Stimulated activated effector memory CD8-positive, alpha-beta T cell treated with anti-CD3 and anti-CD28 coated beads, Interleukin-12 subunit alpha, Interleukin-12 subunit beta, amount 100 ng/mL, for 72 hours (primary cell): Measurements from ENCODE around the gene BRPF1.
"Not testable (repeated sequence)": the region's sequence is repeated elsewhere in the genome, so short reads cannot be mapped to it uniquely, and the experiment has no call there.

ENCODE experiments used
- ATAC-seq: fragments of 150-1000 bp; cut with Tn5 transposase; 2 replicates; pipeline ENCODE4 v1.10.0; 2021
- DNase-seq, 2 donors: peaks; one replicate each; pipeline ENCODE4 v3.0.0; 2021 to 2022; ENCODE audit warnings: low spot score in 2 of 2
- H3K27ac Mint-ChIP-seq: one replicate; pipeline ENCODE4 v1.8.0; 2022; ENCODE audit warnings: mild to moderate bottlenecking, mixed read lengths
- H3K36me3 Mint-ChIP-seq: one replicate; pipeline ENCODE4 v1.8.0; 2022; ENCODE audit warnings: mild to moderate bottlenecking, mixed read lengths
- H3K4me1 Mint-ChIP-seq: one replicate; pipeline ENCODE4 v1.8.0; 2022; ENCODE audit warnings: mixed read lengths
- H3K4me3 Mint-ChIP-seq: one replicate; pipeline ENCODE4 v1.8.0; 2022; ENCODE audit warnings: mild to moderate bottlenecking, mixed read lengths
- H3K9me3 Mint-ChIP-seq: one replicate; pipeline ENCODE4 v1.8.0; 2022; ENCODE audit warnings: mixed read lengths

BRPF1 gene

DNA sequence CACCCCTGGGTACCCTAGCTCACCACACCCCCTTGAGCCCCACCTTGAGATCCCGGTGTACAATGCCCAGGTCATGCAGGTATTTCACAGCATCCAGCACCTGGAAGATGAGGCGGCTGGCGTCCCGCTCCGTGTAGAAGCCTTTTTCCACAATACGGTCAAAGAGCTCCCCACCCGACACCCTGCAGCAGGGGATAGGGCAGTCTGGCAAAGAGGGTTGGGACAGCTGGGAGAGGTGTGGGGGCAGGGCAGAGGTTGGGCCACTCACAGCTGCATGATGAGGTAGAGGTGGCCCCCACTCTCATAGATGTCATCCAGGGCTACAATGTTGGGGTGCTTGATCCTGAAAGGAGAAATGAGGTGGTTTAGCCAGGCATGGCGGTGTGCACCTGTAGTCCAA, 31.3 kb downstream of the BRPF1 start:
- peak; percentile 26 for ATAC-seq
- peaks cover 98% of the 10 kb centered on the region for H3K36me3 Mint-ChIP-seq
- H3K9me3 Mint-ChIP-seq = no peaks in the 10 kb centered on the region
- H3K4me3 Mint-ChIP-seq = no peak overlapping the region
- H3K4me1 Mint-ChIP-seq = peaks cover 39% of the 10 kb centered on the region
- H3K27ac Mint-ChIP-seq = no peak overlapping the region
- no peak for DNase-seq

- ATAC-seq (no peak), DNase-seq (no peak)
- Mint-ChIP-seq H3K4me3 (no peak overlapping the region), H3K9me3 (no peaks in the 10 kb centered on the region), H3K27ac (peak overlapping the region; percentile 74), H3K4me1 (peaks cover 54% of the 10 kb centered on the region), H3K36me3 (peaks cover 84% of the 10 kb centered on the region)
Measured at GRCh38 chr3:9765865-9766264, 34.3 kb downstream of the BRPF1 start.

- peak overlapping the region; percentile 80 for H3K4me3 Mint-ChIP-seq
Measured at GRCh38 chr3:9767418-9767817, 35.9 kb downstream of the BRPF1 start.

DNA sequence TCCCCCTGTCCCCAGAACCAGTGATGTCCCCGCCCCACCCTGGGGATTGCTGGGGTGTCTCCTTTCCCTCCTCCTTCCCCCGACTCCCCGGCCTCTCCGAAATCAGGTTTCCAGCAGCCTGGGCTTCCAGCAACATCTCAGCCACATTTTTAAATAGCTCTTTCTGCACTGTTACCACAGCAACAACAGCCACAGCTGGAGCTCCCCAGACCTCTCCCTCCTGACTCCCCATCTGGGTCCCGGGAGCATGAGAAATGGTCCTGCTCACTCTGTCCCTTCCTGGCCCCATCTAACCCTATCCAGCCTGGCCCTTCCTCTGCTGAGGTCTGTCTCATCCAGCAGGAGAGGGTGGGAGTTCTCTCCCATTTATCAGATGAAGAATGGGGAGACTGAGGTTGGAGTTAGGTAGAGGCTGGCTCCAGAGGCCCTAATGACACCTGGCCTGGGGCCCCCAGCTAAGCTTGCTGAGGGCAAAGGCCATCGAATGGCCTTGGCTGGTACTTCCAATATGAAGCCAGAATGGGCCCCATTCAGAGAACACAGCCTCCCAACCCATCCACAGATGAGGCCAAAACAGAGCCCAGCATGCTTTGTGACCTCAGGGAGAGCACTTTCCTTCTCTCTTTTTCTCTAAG, 36.7 kb downstream of the BRPF1 start:
- Mint-ChIP-seq H3K36me3 (peaks cover 62% of the 10 kb centered on the region), H3K27ac (peak overlapping the region; percentile 90), H3K4me3 (peak overlapping the region; percentile 80), H3K4me1 (peaks cover 58% of the 10 kb centered on the region), H3K9me3 (no peaks in the 10 kb centered on the region)
- no peak for DNase-seq
- ATAC-seq = no peak

More at GRCh38 chr3:9767418-9767817, 35.9 kb downstream of the BRPF1 start:
- ATAC-seq (no peak), DNase-seq (no peak)
- peak overlapping the region; percentile 90 for H3K27ac Mint-ChIP-seq
- H3K36me3 Mint-ChIP-seq = peaks cover 70% of the 10 kb centered on the region
- peaks cover 58% of the 10 kb centered on the region for H3K4me1 Mint-ChIP-seq
- H3K9me3 Mint-ChIP-seq = no peaks in the 10 kb centered on the region

DNA sequence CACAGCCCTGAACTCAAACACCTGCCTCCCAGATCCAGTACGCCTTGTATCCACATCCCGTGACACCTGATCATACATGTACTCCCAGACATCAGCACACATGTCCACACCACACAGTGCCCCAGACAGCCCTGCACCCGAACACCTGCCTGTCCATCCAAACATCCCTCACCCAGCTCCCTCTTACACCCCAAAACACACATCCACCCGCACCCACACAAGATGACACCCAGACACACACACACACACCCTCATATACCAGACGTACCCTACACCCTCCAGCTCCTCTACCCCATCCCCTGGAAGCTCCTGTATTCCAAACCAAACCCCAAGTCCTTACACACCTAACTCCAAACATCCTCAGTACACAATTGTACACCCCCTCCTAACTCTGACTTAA, 37.5 kb downstream of the BRPF1 start:
- Mint-ChIP-seq H3K4me3 (peak overlapping the region; percentile 80), H3K4me1 (peaks cover 58% of the 10 kb centered on the region), H3K27ac (peak overlapping the region; percentile 90), H3K9me3 (no peaks in the 10 kb centered on the region), H3K36me3 (peaks cover 54% of the 10 kb centered on the region)
- DNase-seq (no peak), ATAC-seq (peak; percentile 3)

DNA sequence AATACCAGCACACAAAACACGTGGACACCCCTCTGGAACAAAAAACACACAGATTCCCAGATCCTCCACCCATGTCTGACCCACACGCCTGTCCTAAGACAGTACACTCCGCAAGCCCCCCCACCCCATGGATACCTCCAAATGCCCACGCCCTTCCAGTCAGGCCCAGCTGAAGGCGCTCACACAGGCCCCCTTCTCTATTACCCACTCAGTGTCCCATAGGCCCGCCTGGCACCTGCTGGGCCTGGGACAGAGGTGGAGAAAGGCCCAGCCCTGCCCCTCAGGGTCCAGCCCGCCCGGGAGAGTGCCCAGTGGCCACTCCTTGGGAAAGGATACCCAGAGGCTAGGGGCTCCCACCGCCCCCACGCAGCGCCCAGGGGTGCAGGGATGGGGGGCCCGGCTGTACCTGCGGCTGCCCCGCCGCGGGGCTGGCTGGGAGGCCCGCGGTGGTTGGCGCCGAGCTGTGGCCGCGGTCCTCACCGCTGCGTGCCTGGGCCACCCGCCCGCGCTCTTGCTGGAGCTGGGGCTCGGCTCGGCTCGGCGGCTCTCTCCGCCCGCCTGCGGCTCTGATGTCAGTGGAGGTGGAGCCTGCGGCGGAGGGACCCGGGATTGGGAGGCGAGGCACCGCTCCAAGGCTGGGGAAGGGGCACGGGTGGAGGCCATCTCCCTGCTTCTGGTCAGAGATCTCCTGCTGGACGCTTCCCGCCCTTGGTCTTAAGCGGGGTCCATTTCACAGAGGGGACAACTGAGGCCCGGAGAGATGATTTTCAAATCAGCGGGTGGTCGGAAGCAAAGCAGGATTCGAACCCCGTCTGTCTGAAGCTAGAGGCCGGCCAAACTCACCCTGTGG, 38.1 kb downstream of the BRPF1 start, which contains the start of gene CAMK1:
TSS of gene CAMK1 (minus strand) at position 522 of the 850 bp plus-strand sequence. CDS start 2,198 bp downstream, outside the sequence.
- peak within 1 kb of the TSS; percentile 80 for H3K4me3 Mint-ChIP-seq
- H3K4me1 Mint-ChIP-seq = peaks cover 58% of the 10 kb centered on the region
- peak; percentile 59 to 81 for DNase-seq
- no peaks in the 10 kb centered on the region for H3K9me3 Mint-ChIP-seq
- peak; percentile 96 for ATAC-seq
- H3K27ac Mint-ChIP-seq = peak within 1 kb of the TSS; percentile 90
- H3K36me3 Mint-ChIP-seq = peaks cover 48% of the 10 kb centered on the region

- no peak for ATAC-seq
Measured at GRCh38 chr3:9770276-9770812, 38.8 kb downstream of the BRPF1 start.

DNA sequence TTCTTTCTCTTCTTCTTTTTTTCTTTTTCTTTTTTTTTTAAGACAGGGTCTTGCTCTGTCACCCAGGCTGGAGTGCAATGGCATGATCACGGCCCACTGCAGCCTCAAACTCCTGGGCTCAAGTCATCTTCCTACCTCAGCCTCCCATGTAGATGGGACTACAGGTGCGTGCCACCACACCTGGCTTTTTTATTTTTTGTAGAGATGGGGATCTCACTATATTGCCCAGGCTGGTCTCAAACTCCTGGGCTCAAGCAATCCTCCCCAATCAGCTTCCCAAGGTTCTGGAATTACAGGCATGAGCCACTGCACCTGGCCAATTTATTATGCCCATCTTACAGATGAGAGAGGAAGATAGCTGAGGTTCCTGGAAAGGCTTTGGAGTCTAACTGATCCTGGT, 39.5 kb downstream of the BRPF1 start:
- Mint-ChIP-seq H3K27ac (peak overlapping the region; percentile 90), H3K36me3 (peaks cover 34% of the 10 kb centered on the region), H3K4me3 (peak overlapping the region; percentile 80), H3K4me1 (peaks cover 49% of the 10 kb centered on the region)
- DNase-seq, ATAC-seq, H3K9me3 Mint-ChIP-seq: not testable (repeated sequence)

More at GRCh38 chr3:9770276-9770812, 38.8 kb downstream of the BRPF1 start:
- no peak for DNase-seq
- H3K36me3 Mint-ChIP-seq = peaks cover 41% of the 10 kb centered on the region
- H3K4me1 Mint-ChIP-seq = peaks cover 53% of the 10 kb centered on the region
- peak overlapping the region; percentile 80 for H3K4me3 Mint-ChIP-seq
- peak overlapping the region; percentile 90 for H3K27ac Mint-ChIP-seq
- H3K9me3 Mint-ChIP-seq = no peaks in the 10 kb centered on the region

GRCh38 chr3:9776896-9777693, 45.6 kb downstream of the BRPF1 start:
- Mint-ChIP-seq H3K27ac (peak overlapping the region; percentile 99), H3K4me1 (peaks cover 62% of the 10 kb centered on the region)

DNA sequence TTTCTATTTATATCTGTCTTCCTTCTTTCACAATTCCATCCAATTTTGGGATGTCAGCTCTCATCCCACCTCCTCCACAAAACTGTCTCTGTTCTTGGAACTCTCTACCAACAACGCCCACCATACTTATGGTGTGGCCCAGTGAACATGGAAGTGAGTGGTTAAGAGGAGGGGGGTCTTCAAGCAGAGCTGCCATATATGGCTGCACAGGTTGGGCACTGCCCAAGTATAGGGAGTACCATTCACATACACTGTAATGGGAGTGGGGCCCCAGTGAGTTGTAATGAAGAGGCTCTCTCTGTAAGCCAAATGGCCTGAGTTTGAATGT, 46.1 kb downstream of the BRPF1 start:
- H3K36me3 Mint-ChIP-seq = peaks cover 53% of the 10 kb centered on the region
- peak overlapping the region; percentile 71 for H3K4me3 Mint-ChIP-seq
- peak overlapping the region; percentile 99 for H3K27ac Mint-ChIP-seq
- H3K9me3 Mint-ChIP-seq = no peaks in the 10 kb centered on the region
- peaks cover 68% of the 10 kb centered on the region for H3K4me1 Mint-ChIP-seq
- DNase-seq (no peak), ATAC-seq (peak; percentile 42)

More at GRCh38 chr3:9776896-9777693, 45.6 kb downstream of the BRPF1 start:
- no peaks in the 10 kb centered on the region for H3K9me3 Mint-ChIP-seq
- peak overlapping the region; percentile 71 for H3K4me3 Mint-ChIP-seq
- DNase-seq = no peak
- H3K36me3 Mint-ChIP-seq = peaks cover 47% of the 10 kb centered on the region
- ATAC-seq = no peak

GRCh38 chr3:9778143-9779074, 46.9 kb downstream of the BRPF1 start:
- Mint-ChIP-seq H3K4me1 (peaks cover 71% of the 10 kb centered on the region), H3K27ac (peak overlapping the region; percentile 99), H3K9me3 (no peaks in the 10 kb centered on the region), H3K4me3 (peak overlapping the region; percentile 71), H3K36me3 (peaks cover 60% of the 10 kb centered on the region)
- DNase-seq (peak; percentile 23 to 70), ATAC-seq (peak; percentile 92)

DNA sequence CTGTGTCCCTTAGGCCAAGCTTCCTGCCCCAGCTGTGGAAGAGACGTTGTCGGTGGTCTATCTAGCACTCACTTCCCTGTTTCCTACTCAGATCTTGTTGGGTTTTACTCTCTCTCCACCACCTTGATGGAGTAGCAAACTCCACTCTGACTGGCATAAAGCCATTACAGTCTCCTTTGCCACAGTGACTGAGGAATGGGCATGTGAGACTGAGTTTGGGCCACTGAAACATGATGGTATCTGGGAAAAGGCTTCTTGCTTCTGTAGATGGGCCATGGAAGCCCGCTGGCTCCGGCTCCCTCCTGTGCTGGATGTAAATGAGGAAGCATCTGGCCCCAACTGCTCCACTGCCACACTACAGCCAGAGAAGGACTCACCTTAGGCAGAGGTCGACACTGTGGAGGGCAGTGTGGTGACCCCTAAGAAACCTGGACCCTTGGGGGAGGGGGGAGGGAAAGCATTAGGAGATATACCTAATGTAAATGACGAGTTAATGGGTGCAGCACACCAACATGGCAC, 47.6 kb downstream of the BRPF1 start:
- H3K36me3 Mint-ChIP-seq = peaks cover 67% of the 10 kb centered on the region
- ATAC-seq (no peak), DNase-seq (no peak)
- H3K4me1 Mint-ChIP-seq = peaks cover 71% of the 10 kb centered on the region
- H3K27ac Mint-ChIP-seq = peak overlapping the region; percentile 99
- peak overlapping the region; percentile 71 for H3K4me3 Mint-ChIP-seq
- H3K9me3 Mint-ChIP-seq = no peaks in the 10 kb centered on the region

DNA sequence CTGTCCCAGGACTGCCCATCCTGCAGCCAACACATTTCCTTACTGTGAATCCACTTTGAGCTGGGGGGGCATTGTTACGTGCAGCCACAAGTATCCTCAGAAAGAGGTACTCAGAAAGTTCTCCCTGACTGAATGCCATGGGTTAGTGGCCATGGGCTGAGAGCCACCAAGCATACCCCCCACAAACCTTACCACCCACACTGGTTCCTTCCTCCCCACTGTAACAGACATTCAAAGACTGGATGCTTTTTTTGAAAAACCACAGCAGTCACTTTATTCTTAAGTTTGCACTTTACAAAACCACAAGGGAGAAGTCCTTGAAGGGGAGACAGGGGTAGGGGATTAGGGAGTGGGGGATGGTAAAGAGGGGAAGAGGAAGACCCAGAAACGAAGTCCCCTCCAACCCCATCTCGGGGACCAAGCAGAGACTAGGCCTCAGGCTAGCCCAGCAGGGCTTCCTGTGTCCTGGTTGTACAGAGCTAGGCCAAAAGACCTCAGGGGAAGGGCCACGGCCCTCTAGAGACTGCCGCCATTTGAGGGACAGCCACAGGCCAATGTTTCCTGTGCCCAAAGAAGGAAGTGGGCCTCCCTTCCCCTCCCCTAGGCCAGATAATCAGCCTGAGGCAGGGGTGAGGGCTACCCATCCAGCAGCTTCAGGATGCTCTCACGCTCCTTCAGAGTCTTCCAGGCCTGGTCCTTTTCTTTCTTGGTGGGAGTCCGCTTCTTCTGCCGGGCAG, 48.4 kb downstream of the BRPF1 start:
- ATAC-seq (peak; percentile 76), DNase-seq (peak; percentile 43 to 84)
- no peaks in the 10 kb centered on the region for H3K9me3 Mint-ChIP-seq
- H3K4me3 Mint-ChIP-seq = peak overlapping the region; percentile 71
- peaks cover 75% of the 10 kb centered on the region for H3K36me3 Mint-ChIP-seq
- peak overlapping the region; percentile 99 for H3K27ac Mint-ChIP-seq
- H3K4me1 Mint-ChIP-seq = peaks cover 71% of the 10 kb centered on the region
